22Rv1 (cell line): ENCODE data around the gene PLEKHG4B.

Source experiments
- ZFX ChIP-seq: fragments of 450-650 bp; IDR thresholded peaks from 2 replicates; pipeline ENCODE4 v1.6.1; 2017; ENCODE audit warnings: antibody characterized with exemption, borderline replicate concordance
- TF ChIP-seq, protein P1 (sequence below): fragments of 450-650 bp; IDR thresholded peaks from 2 replicates; pipeline ENCODE4 v1.5.1; 2017; ENCODE audit warnings: mild to moderate bottlenecking

DNA sequence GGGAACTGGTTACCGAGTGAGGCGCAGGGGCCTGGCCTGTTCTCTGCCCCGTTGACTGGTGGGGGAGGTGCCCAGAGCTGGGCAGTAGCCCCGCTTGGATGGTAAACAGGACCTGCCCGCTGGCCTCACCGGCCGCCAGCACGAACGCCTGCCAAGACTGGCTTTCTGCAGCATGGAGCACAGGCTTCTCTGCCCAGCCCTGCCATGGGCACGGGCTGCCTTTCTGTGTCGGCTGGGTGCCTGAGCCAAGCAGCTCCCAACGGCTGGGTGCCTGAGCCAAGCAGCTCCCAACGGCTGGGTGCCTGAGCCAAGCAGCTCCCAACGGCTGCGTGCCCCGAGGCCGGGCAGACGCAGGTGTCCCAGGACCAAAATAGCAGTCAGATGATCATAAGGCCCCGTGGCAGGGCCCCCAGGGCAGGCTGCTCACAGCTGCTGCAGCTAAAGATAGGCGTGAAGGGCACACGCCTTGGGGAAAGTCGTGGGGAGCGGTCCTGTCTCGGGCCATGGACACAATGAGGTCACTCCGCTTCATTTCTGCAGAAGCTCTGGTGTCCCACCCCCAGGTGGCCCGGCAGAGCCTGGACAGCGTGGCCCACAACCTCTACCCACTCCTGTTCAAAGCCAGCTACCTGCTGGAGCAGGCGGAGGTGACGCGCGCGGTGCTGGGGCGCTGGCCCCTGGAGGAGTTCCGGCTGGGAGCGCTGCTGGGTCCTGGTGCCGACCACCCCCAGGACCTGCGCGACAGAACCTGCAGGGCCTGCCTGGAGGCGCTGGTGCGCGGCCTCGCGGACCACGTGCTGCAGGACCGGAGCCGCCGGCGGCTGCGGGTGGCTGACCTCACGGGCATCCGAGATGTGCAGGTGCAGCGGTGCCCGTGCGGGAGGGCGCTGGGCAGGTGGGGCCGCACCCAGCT is 99.3 kb downstream of the PLEKHG4B start, which contains the start of gene LRRC14B:
- TF ChIP-seq, protein P1, sequence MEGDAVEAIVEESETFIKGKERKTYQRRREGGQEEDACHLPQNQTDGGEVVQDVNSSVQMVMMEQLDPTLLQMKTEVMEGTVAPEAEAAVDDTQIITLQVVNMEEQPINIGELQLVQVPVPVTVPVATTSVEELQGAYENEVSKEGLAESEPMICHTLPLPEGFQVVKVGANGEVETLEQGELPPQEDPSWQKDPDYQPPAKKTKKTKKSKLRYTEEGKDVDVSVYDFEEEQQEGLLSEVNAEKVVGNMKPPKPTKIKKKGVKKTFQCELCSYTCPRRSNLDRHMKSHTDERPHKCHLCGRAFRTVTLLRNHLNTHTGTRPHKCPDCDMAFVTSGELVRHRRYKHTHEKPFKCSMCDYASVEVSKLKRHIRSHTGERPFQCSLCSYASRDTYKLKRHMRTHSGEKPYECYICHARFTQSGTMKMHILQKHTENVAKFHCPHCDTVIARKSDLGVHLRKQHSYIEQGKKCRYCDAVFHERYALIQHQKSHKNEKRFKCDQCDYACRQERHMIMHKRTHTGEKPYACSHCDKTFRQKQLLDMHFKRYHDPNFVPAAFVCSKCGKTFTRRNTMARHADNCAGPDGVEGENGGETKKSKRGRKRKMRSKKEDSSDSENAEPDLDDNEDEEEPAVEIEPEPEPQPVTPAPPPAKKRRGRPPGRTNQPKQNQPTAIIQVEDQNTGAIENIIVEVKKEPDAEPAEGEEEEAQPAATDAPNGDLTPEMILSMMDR = no peak
- no peak for TF ChIP-seq ZFX
